ENCODE measurements around the gene LATS2.

DNA sequence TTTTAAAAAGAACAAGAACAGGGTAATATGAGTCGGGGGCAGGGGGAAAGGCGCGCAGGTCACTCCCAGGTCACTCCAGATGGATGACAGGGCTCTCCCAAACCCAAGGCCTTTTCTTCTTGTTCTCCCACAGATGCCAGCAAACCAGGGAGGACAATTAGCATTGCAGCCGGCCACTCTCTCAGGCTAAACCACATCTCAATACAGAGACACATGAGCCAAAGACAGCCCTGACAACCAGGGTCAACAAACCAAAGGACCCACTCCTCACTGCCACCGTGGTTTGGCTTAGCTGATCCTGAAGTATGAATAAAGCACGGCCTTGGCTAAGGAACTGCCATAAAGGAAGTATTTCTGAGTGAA lies 47.3 kb downstream of the LATS2 start:
- TF ChIP-seq, protein P1, sequence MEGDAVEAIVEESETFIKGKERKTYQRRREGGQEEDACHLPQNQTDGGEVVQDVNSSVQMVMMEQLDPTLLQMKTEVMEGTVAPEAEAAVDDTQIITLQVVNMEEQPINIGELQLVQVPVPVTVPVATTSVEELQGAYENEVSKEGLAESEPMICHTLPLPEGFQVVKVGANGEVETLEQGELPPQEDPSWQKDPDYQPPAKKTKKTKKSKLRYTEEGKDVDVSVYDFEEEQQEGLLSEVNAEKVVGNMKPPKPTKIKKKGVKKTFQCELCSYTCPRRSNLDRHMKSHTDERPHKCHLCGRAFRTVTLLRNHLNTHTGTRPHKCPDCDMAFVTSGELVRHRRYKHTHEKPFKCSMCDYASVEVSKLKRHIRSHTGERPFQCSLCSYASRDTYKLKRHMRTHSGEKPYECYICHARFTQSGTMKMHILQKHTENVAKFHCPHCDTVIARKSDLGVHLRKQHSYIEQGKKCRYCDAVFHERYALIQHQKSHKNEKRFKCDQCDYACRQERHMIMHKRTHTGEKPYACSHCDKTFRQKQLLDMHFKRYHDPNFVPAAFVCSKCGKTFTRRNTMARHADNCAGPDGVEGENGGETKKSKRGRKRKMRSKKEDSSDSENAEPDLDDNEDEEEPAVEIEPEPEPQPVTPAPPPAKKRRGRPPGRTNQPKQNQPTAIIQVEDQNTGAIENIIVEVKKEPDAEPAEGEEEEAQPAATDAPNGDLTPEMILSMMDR (IDR thresholded peaks at IDR 0.05): no peak
- no peak for TF ChIP-seq POLR2A (IDR thresholded peaks at IDR 0.05)

All from uterus (tissue), 2 donors.